Stimulated activated CD8-positive, alpha-beta memory T cell treated with anti-CD3 and anti-CD28 coated beads, Interleukin-2, amount 100 ng/mL, for 48 hours (primary cell): ENCODE data around the gene MARCKS.

Source experiments
- DNase-seq, 2 donors: peaks; one replicate each; pipeline ENCODE4 v3.0.0-alpha.2; 2020; ENCODE audit warnings: low read depth in 2 of 2

Gene MARCKS

DNA sequence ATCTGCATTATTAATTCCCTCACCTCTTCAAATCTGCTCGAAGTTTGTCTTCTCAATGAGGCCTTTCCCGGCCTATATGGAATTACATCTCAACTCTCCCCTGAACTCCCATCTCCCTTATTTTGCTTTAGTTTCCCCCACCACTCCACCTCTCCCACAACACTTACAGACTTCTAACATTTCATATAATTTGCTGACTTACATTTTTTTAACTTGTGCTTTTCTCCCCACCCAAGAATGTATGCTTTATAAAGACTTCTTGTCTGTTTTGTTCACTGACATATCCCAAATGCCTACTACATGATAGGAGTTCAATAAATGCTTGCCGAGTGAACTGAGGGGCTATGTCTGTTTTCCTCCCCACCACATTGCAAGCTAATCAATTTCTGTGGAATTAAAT, 3.9 kb upstream of the MARCKS start:
- DNase-seq = no peak

DNA sequence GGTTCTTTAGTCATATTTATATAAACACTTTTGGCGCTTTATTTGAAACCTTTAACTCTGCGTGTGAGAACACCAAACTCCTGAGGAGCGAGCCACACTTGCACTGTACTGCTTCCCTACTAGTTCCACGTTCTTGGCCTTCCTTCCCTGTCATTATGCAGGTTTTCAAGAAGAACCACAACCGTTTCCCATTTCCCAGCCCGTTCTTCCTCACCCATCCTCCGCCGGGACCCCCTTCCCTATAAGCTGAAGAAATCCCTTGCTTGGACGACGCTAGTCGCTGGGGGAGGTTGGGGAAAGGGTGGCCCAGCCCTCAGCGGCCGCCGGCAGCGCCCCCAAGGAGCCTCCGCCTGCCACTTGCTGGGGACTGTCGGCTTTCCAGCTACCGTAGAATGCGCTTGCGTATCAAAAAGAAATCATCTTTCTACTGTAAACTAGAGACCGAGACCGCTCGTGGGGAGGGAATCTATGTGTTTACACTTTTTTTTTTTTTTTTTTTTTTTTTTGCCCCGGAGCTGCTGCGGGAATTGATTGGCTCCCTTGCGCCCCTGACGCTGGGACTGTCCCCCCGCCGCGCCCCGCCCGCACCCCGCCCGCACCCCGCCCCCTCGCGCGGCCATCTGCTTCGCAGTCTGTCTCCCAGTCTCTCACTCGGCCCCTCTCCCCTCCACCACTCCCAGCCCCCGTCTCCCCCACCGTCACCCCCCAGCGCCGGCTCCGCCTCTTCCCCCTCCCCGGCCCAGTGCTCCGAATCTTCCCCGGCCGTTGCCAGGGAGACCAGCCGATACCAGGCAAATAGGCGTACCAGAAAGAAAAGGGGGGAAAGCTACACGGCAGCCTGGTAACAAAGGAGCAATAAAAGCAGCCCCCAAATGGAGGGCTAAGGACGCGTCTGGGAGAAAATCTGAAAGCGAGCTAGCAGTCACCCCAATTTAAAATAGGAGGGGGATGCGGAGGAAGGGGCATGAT, 2.3 kb upstream of the MARCKS start:
- no peak for DNase-seq

DNA sequence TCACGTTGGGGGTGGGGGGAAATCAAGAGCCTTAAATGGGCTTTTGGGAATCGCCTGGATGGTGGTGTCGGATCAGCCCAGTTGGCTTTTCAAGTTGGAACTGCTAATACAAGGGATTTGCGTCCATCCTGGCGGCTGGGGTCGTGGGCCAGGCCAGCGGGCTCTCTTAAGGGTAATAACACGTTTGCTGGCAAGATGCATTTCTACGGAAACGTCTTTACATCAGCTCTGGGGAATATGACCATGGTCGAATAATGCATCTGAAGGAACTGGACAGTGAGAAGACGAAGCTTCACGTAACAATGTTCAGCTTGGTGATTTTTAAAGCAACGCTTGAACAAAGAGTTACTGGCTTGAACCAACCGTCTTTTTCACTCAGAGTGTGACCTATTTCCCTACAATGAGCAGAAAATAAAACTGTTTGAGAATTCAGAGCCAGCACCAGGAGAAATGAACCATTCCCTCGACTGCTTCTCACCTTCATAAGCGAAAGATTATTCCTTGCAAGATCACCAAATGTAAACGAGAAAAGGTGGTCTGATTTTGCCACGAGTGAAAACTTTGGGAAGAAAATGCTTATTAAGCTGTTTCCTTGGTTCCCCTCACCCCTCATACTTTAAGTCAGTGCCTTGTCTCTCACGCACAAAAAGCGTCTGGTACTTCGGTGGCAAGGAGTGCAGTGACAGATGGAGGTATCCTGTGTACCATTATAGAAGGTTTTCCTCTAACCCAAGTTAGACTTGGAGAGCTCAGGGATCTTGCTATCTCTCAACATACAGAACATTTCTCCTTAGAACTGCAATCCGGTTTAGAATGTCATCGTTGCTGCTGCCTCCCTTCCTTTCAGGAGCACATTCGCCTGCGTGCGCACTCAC, 1.4 kb upstream of the MARCKS start:
- no peak for DNase-seq

DNA sequence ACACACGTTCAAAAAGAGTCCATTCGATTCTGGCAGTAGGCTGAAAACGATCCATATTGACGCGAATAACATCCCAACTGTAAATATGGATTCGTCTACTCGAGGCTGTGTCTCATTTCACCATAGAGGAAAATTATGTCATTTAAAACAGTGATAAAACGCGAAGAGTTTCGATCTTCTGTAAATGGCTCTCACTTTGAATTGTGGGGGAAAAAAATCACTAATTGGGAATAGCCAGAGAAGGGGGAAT, 845 bp upstream of the MARCKS start:
- no peak for DNase-seq

DNA sequence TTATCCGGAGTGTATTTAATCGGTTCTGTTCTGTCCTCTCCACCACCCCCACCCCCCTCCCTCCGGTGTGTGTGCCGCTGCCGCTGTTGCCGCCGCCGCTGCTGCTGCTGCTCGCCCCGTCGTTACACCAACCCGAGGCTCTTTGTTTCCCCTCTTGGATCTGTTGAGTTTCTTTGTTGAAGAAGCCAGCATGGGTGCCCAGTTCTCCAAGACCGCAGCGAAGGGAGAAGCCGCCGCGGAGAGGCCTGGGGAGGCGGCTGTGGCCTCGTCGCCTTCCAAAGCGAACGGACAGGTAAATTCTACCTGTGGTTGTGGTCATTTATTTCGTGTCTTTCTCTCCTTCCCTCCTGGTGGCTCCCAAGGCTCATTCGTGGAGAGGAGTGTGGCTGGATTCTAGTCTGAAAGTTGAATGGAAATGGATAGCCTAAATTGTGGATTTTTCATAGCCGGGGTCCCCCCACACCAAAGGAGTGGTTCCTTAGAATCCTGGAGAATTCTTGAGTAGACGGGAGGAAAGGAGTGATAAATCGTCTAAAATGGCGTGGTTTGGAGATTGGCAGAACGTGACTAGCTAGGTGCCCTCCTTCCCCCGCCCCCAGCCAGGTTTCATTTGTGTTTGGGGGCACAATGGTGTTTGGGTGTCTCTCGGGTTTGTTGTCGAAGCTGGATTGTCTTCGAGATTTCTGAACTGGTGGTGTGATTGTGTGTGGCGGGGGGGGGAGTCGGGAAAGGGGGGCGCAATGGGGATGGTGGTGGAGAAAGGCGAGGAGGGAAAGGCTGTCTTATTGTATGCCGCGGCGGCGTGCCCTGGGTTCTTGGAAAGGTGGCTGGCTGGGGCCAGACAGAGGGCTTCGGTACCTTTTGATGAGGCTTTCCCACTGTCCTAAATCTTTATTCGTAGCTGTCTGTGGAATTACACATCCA, 673 bp downstream of the MARCKS start:
- no peak for DNase-seq

DNA sequence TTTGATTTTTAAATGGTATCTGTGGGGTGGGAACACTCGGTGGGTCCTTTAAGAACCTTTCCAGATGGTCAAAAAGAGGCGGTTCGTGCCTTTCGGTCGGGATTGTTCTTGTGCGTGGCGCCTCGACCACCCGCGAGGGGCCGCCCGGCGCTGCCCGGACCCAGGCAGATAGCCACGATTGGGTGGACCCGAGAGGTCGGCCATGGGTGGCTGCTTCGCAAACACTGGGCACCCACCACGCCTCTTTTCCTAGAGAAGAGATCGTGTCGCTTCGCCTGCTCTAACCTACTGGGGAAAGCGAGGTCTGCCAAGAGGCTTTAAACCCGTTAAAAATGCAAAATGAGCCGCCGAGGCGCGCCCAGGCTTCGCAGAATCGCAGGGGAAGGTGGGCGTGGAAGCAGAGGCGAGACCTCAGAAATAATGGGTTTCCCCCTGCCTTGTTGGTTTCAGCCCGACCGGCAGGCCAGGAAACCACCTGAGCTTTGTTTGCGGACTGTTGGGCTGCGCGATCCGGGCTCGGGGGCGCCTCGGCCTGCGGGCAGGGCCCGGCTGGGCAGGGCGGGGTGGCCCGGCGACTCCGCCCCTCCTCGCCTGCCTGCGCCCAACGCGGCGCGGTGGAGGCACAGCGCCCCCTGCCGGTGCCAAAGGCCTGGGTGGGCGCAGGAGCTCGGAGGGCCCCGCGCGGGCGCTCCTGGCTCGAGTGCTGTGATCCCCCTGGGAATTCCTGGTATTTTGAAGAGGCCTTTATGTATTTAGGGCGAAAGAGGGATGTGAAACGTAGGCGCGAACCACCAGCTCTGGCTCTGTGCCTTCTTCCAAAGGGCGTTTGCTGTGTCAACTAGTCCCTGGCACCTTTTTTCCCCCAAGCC, 1.6 kb downstream of the MARCKS start:
- peak; percentile 62 to 78 for DNase-seq

DNA sequence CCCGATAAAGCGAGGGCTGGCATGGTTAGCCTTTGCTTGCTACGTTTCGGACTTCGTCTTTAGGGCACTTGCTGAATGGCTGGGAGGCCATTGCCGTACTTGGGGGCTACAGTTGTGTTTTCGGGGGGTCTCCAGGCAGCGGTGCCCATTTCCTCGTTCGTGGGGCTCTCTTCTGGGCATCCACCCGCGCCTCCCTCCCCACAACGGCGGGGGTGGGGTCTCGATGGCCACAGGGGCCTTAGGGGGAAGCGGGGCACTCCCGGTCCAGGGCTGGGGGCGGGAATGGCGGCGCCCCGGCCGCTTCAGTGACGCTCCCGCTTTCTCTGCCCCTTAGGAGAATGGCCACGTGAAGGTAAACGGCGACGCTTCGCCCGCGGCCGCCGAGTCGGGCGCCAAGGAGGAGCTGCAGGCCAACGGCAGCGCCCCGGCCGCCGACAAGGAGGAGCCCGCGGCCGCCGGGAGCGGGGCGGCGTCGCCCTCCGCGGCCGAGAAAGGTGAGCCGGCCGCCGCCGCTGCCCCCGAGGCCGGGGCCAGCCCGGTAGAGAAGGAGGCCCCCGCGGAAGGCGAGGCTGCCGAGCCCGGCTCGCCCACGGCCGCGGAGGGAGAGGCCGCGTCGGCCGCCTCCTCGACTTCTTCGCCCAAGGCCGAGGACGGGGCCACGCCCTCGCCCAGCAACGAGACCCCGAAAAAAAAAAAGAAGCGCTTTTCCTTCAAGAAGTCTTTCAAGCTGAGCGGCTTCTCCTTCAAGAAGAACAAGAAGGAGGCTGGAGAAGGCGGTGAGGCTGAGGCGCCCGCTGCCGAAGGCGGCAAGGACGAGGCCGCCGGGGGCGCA, 2.4 kb downstream of the MARCKS start:
- no peak for DNase-seq

DNA sequence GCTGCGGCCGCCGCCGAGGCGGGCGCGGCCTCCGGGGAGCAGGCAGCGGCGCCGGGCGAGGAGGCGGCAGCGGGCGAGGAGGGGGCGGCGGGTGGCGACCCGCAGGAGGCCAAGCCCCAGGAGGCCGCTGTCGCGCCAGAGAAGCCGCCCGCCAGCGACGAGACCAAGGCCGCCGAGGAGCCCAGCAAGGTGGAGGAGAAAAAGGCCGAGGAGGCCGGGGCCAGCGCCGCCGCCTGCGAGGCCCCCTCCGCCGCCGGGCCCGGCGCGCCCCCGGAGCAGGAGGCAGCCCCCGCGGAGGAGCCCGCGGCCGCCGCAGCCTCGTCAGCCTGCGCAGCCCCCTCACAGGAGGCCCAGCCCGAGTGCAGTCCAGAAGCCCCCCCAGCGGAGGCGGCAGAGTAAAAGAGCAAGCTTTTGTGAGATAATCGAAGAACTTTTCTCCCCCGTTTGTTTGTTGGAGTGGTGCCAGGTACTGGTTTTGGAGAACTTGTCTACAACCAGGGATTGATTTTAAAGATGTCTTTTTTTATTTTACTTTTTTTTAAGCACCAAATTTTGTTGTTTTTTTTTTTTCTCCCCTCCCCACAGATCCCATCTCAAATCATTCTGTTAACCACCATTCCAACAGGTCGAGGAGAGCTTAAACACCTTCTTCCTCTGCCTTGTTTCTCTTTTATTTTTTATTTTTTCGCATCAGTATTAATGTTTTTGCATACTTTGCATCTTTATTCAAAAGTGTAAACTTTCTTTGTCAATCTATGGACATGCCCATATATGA, 3.2 kb downstream of the MARCKS start:
- no peak for DNase-seq

DNA sequence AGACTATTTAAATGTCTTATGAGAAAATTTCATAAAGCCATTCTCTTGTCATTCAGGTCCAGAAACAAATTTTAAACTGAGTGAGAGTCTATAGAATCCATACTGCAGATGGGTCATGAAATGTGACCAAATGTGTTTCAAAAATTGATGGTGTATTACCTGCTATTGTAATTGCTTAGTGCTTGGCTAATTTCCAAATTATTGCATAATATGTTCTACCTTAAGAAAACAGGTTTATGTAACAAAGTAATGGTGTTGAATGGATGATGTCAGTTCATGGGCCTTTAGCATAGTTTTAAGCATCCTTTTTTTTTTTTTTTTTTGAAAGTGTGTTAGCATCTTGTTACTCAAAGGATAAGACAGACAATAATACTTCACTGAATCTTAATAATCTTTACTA, 5.0 kb downstream of the MARCKS start:
- DNase-seq = no peak

DNA sequence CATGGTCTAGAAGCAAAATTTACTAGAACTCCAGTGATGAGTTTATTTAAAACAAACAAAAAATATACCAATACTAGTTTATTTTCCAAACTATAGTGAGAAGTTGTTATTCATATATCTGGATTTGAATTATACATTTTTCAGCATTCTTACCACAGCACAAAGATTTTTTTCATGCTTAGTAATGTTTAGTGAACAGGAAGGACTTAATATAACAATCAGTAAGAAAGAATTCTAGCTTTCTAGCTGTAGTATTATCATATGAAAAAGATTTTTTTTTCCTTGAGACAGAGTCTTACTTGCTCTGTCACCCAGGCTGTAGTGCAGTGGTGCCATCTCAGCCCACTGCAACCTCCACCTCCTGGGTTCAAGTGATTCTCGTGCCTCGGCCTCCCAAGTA, 13.8 kb downstream of the MARCKS start:
- no peak for DNase-seq

DNA sequence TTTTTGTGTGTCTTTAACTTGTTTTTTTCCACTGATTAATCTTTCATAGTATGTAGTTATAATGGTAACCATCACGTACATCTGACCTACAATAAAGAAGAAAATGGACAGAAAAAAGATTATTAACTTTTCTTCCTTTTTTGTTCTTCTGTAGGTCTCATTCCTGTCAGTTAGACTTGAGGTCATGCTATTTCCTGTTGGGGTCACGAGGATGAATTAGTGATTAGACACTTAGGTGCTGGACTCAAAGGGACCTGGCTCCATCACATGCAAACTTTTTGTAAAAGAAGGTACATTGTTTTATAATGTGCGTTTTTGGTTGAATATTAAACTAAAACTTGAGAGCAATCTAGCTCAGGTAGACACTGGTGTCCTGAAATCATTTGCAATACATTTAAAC, 14.8 kb downstream of the MARCKS start:
- no peak for DNase-seq

DNA sequence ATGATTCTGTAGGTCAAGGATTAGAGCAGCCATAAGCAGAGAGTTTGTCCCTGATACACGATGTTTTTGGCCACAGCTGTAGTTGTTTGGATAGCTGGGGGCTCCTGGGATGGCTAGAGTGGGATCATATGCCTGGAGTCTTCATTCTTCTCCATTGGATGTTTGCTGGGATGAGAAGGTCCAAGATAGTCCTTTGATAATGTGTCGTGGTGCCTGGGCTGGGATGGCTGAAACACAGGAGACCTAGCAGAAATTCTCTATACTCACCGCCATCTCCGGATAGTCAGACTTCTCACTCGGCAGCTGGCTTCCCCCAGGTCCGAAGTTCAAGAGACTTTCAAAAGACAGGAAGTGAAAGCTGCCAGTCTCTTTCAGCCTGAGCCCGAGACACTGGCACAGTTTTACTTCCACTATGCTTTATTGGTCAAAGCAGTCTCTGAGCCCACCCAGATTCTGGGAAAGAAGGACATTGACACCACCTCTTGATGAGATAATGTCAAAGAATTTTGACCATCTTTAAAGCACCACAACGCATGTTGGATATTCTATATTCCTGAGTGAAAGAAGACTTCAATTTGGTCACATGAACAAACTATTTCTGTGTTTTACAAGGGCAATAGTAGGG, 16.0 kb downstream of the MARCKS start:
- DNase-seq = no peak

DNA sequence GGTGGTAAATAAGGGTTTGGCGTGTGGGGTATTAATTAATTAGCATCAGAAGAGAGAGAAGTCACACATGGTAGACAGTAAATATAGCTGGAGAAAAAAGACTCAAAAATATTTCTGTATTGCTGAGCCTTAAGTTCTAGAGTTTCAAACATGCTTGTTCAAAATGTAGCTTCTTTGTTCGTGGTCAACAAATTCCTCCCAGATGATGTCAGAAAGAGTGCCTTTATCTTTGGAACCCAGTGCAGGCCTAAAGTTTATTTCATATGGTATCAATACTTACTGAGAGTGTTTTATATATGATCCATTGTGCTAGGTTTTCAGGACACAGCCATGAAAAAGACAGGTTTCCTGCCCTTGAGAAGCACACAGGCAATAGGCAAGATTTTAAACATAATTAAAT, 18.3 kb downstream of the MARCKS start:
- DNase-seq = no peak

DNA sequence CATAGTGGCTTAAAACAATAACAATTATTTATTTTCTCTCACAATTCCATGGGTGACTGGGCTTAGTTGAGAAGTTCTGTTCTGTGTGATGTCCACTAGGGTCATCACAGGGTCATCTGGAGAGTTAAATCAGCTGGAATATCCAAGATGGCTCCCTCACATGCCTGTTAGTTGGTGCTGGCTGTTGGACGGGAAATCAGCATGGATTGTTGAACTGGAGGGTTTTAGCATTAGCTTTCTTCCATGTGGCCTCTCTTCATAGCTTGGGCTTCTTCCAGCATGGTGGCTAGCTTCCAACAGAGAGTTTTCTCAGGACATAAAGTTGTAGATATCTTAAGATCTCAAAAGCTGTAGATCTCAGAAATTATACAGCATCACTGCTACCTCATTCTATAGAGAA, 19.6 kb downstream of the MARCKS start:
- no peak for DNase-seq

DNA sequence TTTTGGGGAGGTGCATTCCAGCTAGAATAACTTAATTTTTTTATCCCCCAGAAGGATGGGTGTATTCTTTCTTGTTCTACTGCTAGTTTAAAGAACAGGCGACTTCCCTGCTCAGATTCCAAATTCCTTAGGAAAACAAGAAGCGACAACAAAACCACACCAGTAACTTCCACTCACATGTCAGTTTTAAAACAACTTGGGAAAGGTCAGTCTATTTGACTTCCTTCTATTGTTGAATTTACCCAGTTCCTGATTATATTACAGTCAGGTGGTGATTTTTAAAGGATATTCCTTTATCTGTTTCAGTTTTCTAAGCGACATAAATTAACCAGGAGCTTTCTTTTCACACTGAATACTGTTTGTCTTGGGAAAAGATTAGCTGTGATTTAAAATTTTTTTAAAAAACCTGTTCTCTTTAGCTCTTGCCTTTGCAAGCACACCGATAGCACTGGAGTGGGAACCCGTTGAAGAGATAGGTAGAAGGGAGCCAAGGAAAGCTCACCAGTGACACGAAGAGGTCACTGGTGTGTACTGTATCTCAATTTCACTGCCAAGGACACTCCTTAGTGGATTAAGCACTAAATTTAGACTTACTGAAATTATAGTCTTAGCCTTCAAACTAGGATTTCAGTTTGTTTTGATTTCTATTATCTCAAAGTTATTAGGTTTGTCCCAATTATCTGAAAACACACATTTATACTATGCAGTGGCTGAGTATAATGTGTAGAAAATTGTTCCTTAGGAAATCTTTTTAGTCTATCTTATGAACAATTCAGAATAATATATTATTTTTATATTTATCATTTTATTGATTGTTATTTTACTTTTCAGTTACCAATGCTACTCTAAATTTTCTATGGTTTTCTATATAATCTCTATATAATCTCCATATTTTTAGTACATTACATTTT, 22.3 kb downstream of the MARCKS start:
- no peak for DNase-seq

DNA sequence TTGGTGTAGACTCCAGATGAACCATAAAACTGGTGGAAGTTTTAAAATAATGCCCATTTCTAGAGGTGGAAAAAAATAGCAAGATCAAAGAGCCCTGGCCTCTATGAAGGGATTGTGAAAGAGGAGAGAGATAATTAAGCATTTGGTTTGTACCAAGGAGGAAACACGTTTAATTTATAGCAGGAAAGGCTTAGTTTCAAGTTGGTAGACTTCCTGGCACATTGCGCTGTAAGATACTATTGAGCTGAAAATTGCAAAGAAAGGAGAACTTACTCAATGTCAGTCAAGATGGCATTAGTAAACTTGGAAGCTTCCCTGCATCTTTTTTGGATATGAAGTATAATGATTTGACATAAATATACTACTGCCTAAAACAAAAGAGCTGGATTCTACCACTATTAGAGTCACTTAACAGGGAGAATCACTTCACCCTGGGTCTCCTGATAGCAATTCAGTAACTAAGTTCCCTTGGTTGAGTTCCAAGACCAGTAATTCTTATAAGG, 24.4 kb downstream of the MARCKS start:
- no peak for DNase-seq

DNA sequence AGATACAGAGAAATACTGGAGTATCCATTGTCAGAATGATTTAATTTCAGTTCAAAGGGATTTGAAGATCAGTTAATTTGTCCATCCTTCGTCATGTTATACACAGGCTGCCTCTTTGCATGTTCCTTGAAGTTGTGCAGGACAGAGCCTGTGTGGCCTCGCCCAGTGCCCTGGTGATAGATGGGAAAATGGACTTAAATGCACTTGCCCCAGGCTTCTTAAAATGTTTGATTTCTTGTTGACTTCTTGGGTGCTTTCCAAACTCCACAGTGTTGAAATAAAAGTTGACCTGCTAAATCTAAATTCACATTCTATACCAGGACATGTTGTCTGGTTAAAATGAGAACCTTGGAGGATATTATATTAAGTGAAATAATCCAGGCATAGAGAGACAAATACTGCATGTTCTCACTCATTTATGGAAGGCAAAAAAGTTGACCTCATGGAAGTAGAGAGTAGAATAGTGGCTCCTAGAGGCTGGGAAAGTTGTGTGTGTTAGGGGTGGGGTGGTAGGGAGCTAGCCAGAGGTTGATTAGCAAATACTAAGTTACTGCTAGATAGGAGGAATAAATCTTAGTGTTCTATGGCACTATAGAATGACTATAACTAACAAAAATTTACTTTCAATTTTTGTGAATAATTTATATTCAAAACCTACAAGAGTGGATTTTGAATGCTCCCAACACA, 25.3 kb downstream of the MARCKS start:
- DNase-seq = no peak
